ENCODE results near the gene SCUBE1. TPM values are rescaled to one million over a fixed set of nuclear protein-coding genes. Genes with fewer than 3 reads are reported as not detected.

Gene SCUBE1
- total RNA-seq, 1 experiment from 2014 or later = 3.9 TPM

DNA sequence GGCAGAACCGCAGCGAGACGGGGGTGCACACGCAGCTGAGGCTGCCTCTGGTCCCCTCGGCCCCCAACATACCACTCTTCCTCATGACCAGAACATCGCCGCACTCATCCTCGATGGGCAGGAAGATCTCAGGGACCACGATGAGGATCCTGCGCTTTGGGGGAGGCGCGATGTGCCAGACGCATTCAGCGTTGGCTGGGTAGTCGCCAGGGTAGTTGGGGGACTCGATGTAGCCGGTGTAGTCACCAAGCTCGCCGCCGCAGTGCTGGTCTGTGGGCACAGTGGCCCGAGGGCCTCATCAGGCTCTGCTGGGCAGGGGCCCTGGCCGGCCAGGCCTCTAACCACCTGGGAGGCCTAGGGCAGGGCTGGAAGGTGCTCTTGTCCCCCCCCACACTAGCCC, 133.2 kb downstream of the SCUBE1 start:
- intact Hi-C loops (cut with micrococcal nuclease) = no loop called here
- no TSS peak for BruUV-seq (replicated peaks)
- H3K79me2 ChIP-seq (ENCODE audit: insufficient read depth, low read length) = no peaks in the 10 kb centered on the region
- no peak for ATAC-seq
- no peak overlapping the region for H3K9ac ChIP-seq (ENCODE audit: low read length)
- no peak overlapping the region for H3K27ac ChIP-seq (ENCODE audit: low read depth, low read length)
- RAD21 ChIA-PET (ENCODE audit: low non-redundant PET in 1 of 2, low total read pairs in 2 of 2, uncharacterized antibody in 2 of 2, unreplicated experiment in 2 of 2) = interaction anchor here in 1 of 2 experiments (0.5 kb wide), 1 partner anchor 53 kb away, joined by 4 read pairs; no protein-coding TSS in a partner anchor
- DNase-seq (ENCODE audit: low read depth, low spot score) = no peak
- CTCF ChIA-PET = no interaction called here
- POLR2A ChIA-PET = no interaction called here
- no peak overlapping the region for H2AFZ ChIP-seq (ENCODE audit: low read depth, low read length, poor library complexity, severe bottlenecking)
- no peak overlapping the region for H3K4me3 ChIP-seq (replicated peaks in 1 of 2; ENCODE audit: low read depth in 1 of 2, low read length in 2 of 2)
- no peaks in the 10 kb centered on the region for H3K27me3 ChIP-seq (ENCODE audit: insufficient read depth, low read length)
- H3K9me3 ChIP-seq (ENCODE audit: control insufficient read depth in 1 of 2, insufficient read depth in 1 of 2, low read depth in 1 of 2, low read length in 2 of 2) = no peaks in the 10 kb centered on the region
- TF ChIP-seq, protein P1, sequence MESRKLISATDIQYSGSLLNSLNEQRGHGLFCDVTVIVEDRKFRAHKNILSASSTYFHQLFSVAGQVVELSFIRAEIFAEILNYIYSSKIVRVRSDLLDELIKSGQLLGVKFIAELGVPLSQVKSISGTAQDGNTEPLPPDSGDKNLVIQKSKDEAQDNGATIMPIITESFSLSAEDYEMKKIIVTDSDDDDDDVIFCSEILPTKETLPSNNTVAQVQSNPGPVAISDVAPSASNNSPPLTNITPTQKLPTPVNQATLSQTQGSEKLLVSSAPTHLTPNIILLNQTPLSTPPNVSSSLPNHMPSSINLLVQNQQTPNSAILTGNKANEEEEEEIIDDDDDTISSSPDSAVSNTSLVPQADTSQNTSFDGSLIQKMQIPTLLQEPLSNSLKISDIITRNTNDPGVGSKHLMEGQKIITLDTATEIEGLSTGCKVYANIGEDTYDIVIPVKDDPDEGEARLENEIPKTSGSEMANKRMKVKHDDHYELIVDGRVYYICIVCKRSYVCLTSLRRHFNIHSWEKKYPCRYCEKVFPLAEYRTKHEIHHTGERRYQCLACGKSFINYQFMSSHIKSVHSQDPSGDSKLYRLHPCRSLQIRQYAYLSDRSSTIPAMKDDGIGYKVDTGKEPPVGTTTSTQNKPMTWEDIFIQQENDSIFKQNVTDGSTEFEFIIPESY (IDR thresholded peaks at IDR 0.05; ENCODE audit: extremely low read depth, insufficient replicate concordance, low read length) = no peak
- TF ChIP-seq, protein P2, sequence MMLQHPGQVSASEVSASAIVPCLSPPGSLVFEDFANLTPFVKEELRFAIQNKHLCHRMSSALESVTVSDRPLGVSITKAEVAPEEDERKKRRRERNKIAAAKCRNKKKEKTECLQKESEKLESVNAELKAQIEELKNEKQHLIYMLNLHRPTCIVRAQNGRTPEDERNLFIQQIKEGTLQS (IDR thresholded peaks at IDR 0.05) = no peak
- TF ChIP-seq EGR1 (IDR thresholded peaks at IDR 0.05; ENCODE audit: low read depth) = no peak
- no peak for TF ChIP-seq SRF (IDR thresholded peaks at IDR 0.05; ENCODE audit: low read depth)
- TF ChIP-seq JUND (IDR thresholded peaks at IDR 0.05) = no peak
- no peak for TF ChIP-seq POLR2AphosphoS5 (IDR thresholded peaks at IDR 0.05; ENCODE audit: low read depth, low read length)
- TF ChIP-seq SIN3A (IDR thresholded peaks at IDR 0.05; ENCODE audit: low read depth) = no peak
- no peak for TF ChIP-seq CBX3 (IDR thresholded peaks at IDR 0.05; ENCODE audit: low read depth)
- TF ChIP-seq ZFX (IDR thresholded peaks at IDR 0.05) = no peak
- TF ChIP-seq YY1 (IDR thresholded peaks at IDR 0.05; ENCODE audit: extremely low read depth, insufficient replicate concordance, low read depth, low read length) = no peak
- TF ChIP-seq CEBPB (IDR thresholded peaks at IDR 0.05; ENCODE audit: low read depth) = no peak
- TF ChIP-seq ELF1 (IDR thresholded peaks at IDR 0.05; ENCODE audit: borderline replicate concordance, low read depth) = no peak
- TF ChIP-seq, protein P3, sequence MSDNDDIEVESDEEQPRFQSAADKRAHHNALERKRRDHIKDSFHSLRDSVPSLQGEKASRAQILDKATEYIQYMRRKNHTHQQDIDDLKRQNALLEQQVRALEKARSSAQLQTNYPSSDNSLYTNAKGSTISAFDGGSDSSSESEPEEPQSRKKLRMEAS (IDR thresholded peaks at IDR 0.05) = no peak
- no peaks in the 10 kb centered on the region for H3K9me2 ChIP-seq (ENCODE audit: insufficient read depth)
- H3K36me3 ChIP-seq (ENCODE audit: control insufficient read depth in 1 of 2, insufficient read depth in 2 of 2, low read length in 2 of 2) = no peaks in the 10 kb centered on the region
- H3K4me1 ChIP-seq (ENCODE audit: control insufficient read depth in 1 of 2, insufficient read depth in 2 of 2, low read length in 2 of 2) = peaks cover 4 to 17% of the 10 kb centered on the region in 2 experiments; a peak in 3 of 4 replicates
- no peaks in the 10 kb centered on the region for H4K20me1 ChIP-seq (ENCODE audit: insufficient read depth)
- H3K4me2 ChIP-seq (ENCODE audit: low read length) = no peak overlapping the region

Data from HCT116 (cell line).